GM18861 (cell line): ENCODE results near the gene GPR3.

Source experiments
- ATAC-seq: cut with Tn5 transposase; IDR thresholded peaks from one replicate; pipeline ENCODE4 v1.9.1; 2021; ENCODE audit not compliant: unreplicated experiment

The GPR3 gene, protein sequence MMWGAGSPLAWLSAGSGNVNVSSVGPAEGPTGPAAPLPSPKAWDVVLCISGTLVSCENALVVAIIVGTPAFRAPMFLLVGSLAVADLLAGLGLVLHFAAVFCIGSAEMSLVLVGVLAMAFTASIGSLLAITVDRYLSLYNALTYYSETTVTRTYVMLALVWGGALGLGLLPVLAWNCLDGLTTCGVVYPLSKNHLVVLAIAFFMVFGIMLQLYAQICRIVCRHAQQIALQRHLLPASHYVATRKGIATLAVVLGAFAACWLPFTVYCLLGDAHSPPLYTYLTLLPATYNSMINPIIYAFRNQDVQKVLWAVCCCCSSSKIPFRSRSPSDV

DNA sequence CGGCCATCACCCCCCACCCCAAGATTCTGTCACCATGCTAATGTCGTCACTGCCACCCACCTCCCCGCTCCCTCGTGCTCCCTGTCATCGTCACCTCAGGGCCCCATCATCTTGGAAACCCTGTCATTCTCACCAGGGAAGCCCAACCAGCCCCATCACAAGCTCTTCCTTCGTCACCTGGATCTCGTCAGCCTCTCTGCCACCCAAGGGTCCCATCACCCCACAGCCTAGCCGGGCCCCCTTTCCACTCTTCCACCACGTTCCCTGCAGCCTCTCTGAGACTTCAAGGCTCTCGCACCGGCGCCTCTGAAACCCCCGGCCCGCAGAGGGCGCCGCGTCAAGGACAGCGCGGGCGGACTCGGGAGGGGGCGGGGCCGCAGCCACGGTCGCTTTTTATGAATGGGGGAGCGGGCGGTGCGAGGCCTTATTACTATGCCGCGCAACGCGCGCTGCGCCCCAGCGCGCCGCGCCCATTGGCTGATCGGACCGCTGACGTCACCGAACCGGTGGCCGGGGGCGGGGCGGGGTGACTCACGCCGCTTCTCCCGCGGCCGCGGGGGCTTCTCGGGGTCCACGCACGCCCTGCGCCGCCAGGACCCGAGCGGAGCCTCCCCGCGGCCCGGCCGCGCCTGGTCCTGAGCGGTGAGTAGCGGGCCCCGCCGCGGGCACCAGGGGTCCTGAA, at the start of gene GPR3:
GPR3 (plus strand) TSS at position 527 of the 682 bp plus-strand sequence. CDS start 1,177 bp downstream, outside the sequence.
- peak; percentile 68 for ATAC-seq

DNA sequence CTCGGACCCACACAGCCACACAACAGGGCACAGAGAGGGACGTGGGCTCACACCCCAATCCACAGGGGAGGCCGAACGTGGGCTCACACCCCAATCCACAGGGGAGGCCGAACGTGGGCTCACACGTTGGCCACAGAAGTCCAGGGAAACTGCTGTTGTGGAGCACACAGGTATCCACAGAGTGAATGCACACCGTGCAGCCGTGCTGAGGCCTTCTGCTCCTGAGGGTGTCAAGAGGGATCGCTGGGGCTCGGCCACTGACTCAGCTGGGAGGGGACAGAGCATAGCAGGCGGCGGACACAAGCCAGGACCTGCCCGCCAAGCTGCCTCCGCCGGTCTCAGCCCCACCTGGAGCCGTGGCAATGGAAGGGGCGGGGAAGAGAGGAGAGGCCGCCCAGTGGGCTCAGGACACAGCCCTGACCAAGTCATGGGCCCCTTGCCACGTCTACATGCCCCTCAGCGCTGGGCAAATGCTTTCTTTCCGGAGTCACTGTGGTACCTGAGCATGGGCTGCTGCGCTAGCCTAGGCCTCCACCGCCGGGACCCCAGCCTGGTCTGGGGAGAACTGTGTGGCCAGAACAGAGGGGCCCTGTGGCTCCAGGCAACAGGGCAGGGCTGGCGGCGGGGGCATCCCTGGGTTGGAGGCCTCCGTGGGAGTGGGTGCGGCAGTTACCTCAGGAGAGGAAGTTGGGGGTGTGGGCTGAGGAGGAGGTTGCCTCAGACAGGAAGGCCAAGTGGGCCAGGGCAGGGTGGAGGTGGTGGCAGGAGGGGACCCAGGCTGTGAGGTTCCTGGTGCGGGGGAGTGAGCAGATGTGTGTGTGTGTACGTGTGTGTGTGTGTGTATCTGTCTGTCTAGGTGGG, 49.4 kb upstream of the GPR3 start:
- ATAC-seq = no peak

DNA sequence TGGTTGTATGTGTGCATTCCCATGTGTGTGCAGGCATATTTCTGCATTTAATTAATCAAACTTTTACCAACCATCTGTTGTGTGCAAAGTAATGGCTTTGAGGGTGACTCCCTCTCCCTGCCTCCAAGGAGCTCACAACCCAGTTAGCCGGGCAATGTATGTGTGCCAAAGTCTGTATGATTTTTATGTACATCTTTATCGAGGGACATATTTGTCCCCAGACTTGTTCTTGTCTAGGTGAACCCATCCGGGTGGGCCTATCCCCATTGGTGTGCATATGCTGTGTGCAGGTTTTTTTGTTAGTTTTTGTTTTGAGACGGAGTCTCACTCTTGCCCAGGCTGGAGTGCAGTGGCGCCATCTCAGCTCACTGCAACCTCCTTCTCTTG, 48.8 kb upstream of the GPR3 start:
- ATAC-seq = no peak

DNA sequence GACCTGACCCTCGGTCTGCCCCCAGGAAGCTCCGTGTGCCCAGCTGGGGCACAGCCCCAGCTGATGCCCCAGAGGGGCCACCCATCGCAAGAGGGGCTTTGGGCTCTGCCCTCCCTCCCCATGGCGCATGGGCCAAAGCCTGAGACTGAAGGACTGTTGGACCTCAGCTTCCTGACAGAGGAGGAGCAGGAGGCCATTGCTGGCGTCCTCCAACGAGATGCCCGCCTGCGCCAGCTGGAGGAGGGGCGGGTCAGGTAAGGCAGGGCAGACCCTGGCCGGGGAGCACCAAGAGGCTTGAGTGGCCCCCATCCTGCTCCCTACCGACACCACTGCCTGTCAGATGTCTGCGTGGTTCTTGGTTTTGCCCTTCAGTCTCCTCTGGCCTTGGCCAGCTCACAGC, 47.1 kb upstream of the GPR3 start:
- ATAC-seq = no peak

DNA sequence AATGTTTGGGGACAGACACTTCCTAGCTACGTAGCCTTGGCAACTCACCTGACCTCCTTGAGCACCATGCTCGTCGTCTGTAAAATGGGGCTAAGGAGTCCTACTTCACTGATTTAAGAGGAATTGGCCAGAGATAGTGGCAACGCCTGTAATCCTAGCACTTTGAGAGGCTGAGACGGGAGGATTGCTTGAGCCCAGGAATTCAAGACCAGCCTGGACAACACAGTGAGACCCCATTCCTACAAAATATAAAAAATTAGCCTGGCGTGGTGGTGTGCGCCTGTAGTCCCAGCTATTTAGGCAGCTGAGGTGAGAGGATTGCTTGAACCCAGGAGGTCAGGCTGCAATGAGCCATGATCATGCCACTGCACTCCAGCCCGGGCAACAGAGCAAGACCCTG, 46.1 kb upstream of the GPR3 start:
- ATAC-seq = no peak

DNA sequence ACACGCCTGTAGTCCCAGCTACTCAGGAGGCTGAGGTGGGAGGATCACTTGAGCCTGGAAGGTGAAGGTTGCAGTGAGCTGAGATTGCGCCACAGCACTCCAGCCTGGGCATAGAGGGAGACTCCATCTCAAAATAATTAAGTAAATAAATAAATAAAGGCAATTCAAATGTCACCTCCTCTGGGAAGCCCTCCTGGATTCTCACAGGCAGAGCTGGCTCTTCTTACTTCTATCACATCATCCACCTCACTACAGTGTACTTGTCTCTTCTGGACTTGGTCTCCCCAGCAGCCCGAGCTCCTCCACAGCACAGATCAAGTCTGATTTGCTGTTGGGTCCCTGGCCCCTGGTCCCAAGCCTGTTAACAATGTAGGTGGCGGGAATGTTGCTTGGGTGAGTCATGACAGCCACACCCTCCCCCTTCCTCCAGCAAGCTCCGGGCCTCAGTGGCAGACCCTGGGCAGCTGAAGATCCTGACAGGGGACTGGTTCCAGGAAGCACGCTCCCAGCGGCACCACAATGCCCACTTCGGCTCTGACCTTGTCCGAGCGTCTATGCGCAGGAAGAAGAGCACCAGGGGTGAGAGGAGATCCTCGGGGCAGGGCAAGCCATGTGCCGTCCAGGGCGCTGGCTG, 45.3 kb upstream of the GPR3 start:
- ATAC-seq = no peak

DNA sequence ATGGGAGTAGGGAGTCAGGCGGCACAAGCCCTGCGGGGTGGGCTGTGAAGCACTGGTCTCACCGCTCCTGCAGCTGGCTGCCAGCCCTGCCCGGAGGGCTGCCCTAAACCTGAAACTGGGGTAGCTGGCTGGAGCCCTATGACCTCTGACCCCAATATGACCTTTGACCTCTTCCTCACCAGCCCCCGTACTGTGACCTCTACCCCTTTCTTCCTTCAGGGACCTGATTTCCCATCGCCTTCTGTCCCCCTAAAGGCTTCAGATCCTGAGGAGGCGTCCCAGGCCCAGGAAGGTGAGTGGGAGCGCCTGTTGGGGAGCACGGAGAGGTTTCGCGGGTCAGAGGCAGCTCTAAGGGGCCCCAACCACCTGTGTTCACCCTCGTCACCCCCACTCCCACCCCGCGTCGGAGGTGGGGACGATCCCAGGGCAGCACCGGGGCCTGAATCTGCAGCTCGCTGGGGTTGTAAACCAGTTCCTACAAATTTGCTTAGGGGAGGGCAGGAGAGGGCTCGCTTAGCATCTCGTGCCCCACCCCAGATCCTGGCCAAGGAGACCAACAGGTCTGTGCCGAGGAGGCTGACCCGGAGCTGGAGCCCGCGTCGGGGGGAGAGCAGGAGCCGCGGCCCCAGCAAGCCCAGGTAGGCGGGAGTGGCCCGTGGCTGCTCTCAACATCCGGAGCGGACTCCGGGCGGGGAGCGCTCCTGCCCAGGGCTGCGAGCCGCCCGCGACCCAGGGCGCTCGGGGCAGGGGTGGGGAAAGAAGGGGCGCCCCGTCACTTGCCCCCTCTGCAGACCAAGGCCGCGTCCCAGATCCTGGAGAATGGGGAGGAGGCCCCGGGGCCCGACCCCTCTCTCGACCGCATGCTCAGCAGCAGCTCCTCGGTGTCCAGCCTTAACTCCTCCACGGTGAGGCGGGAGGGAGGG, 43.3 kb upstream of the GPR3 start:
- ATAC-seq = no peak

DNA sequence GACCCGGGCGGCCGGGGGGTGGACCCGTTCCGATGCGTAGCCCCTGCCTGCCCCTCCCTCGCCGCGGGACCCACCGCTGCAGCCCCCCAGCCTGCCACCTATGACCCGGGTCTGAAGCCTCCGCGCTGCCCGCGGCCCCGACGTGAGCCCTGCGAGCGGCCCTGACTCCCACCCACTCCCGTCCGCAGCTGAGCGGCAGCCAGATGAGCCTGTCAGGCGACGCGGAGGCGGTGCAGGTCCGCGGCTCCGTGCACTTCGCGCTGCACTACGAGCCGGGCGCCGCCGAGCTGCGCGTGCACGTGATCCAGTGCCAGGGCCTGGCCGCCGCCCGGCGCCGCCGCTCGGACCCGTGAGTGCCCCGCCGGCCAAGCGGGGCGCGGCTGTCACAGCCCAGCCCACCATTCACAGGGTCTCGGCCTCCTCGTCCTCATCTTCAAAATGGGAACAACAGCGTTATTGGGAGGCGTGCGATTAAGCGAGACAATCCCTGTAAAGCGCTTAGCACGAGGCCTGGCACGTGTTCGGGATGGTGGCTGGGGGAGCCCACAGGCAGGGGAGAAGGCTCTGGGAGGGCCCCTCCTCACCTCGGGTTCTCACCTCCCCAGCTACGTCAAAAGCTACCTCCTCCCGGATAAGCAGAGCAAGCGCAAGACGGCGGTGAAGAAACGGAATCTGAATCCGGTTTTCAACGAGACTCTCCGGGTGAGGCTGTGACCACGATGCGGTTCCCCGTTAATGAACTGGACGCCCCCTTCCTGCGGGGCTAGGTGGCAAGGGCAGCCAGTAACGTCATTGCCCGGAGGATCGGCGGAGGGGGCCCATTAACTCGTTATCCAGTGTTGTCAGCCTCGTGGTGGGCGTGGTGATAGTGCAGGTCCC, 42.4 kb upstream of the GPR3 start:
- ATAC-seq = no peak

DNA sequence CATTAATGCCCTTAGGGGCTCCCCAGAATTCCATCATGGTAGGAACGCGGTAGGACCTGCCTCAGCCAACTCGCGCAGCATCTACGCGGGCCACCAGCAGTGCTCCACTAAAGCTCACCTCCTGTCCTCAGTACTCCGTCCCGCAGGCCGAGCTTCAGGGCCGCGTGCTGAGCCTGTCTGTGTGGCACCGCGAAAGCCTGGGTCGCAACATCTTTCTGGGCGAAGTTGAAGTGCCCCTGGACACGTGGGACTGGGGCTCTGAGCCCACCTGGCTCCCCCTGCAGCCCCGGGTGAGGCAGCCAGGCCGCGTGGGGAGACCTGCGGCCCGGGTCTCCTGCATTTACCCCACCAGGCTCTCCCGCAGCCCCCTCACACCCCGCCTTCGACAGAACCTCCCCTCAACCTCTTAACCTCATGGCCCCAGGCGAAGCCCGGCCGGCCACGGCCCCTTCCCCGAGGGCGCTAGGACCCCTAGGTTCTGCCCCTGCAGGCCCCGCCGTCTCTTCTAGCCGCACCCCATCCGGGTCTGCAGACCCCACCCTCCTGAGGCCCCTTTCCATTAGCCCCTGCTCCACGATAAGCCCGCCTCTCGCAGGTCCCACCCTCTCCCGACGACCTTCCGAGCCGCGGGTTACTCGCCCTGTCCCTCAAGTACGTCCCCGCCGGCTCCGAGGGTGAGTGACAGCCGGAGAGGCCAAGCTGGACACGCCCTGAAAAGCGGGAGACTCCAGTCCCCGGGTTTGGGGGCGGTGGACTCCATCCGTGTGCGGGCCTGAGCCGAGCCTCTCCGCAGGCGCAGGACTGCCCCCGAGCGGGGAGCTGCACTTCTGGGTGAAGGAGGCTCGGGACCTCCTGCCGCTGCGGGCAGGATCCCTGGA, 41.5 kb upstream of the GPR3 start:
- ATAC-seq = no peak

DNA sequence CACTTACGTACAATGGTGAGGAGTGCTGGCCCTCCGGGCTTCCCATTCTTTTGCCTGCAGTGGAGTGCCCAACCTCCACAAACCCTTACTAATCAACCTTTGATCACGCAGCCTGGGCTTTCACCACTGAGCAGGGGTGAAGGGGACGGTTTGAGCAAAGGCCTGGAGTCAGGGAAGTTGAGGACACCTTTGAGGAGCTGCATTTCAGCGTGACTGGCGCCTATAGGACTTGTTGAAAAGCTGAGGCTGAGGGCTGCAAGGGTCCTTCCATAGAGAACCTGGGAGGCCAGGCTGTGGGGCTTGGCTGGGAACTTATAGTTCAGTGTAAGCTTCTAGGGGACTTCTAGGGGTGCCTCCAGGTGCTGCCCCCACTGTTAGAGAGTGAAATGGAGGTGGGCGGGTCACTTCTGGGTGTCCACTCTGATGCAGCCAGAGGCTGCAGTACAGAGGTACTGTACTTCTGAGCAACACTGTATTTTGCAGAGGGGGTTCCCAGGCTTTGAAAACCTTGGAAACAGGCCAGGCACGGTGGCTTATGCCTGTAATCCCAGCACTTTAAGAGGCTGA, 40.8 kb upstream of the GPR3 start:
- no peak for ATAC-seq

DNA sequence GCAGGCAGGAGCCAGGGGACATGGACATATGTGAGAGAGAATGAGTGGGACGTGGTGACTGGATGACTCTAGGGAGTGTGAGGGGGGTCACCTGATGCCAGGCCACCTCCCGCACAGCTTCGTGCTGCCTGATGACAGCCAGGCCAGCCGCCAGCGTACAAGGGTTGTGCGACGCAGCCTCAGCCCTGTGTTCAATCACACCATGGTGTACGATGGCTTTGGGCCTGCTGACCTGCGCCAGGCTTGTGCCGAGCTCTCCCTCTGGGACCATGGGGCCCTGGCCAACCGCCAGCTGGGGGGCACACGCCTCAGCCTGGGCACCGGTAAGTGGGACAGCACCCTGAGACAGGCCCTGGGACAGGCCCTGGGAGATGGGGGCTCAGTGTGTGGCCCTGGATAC, 39.3 kb upstream of the GPR3 start:
- ATAC-seq = no peak

DNA sequence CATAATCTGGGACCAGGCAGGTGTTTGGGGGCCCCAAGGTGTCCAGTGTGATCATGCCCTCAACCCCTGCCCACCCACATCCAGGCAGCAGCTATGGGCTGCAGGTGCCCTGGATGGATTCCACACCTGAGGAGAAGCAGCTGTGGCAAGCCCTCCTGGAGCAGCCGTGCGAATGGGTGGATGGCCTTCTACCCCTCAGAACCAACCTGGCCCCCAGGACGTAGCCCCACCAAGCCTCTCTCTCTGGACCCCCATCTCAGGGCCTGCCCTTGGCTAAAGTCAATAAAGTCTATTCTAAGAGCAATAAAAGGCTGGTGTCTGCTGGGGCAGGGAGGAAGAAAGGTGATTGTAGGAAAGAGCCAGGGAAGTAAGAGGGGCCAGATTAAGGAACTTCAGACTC, 38.8 kb upstream of the GPR3 start:
- ATAC-seq = no peak

DNA sequence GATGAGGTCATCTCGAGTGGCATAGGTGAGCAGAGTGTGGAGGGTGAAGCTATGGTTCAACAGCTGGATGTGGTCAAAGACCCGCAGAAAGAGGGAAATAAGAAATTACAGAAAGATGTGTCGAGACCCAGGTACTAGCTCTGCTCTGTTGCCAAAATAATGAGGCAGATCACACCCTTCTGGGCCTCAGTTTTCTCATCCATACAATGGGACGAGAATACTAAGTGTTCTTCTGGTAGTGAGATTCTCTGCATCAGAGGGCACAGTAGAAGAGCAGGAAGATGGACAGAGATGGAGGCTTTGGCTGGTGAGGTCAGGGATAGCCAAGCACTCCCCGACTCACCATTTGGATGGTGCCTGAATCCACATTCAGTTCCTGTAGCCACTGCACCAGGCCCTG, 36.7 kb upstream of the GPR3 start:
- ATAC-seq = no peak

DNA sequence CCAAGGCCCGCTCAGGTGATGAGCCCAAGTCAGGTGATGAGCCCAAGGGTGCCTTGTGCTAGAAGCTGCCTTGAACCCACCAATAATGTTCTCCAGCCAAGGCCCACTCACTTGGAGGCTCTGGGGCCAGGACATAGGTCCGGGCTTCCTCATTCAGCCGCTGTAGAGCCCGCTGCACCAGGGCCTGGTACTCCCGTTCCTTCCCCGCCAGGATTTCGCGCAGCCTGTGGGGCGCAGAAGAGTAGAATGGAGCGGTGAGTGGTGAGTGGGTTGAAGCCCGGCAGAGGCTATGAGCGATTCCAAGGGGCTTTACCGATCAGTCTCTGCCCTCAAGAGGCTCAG, 36.2 kb upstream of the GPR3 start:
- no peak for ATAC-seq

DNA sequence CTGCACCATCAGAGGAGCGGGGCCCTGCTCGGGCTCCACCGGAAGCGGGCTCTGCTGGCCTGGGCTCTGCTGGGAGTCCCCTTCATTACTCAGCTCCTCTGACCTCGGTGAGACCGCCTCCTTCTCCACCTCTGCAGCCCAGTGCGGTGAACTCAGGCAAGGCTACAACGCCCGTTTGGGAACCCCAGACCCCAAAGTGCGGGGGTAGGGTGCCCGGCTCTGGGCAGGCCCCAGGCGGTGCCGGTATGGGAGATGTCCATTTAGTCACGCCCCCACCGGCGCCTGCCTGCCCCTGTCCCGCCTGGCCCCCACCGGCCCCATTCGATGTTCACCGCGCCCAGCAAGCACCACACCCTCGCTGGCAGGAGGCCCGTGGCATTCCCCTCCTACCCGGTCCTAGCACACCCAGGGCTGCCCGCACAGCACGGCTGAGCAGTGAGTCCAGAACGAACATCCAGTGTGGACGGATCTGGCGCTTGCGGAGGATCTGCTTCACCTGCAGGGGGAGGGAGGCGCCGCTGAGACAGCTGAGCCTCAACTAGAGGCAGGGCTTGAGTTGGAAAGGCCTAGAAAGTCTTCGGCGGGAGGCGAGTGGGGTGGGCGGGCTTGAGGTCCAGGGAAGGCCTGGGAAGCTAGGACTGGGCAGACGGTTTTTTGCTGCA, 35.7 kb upstream of the GPR3 start:
- no peak for ATAC-seq

DNA sequence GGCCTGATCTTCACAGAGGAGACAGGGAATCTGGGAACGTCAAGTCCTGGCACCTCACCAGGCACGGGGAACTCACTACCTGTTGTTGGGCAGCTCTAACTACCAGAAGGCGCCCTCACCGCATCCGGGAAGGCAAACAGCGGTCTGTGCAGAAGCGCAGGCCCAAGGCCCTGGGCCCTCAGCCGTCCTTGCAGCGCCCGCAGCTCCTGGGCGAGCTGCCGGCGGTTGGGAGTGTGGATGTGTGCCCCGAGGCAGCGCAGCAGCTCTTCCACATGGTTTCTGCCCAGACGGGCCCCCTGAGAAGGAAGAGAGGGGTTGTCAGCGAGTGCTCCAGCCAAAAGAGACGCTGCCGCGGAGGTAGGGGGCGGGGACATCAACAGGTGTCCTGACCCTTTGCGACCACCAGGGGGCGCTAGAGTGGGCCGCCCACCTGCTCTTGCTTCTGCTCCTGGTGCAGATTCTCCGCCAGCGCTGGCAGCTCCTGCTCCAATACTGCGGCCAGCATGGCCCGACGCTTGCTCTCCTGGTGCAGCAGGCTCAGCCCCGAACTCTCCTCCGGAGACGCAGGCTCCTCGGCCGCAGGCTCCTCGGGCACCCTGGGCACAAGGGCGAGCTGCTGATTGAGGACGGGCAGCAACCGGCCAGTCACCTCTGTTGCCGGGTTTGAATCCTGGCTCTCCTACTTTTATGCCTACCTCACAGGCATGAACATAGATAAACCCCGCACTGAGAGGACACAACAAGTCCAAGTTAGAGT, 35.0 kb upstream of the GPR3 start:
- no peak for ATAC-seq
